DMS 273 (cell line): ENCODE data around the gene ERCC1.
"Not testable (repeated sequence)": the region's sequence is repeated elsewhere in the genome, so short reads cannot be mapped to it uniquely, and the experiment has no call there.

Experiments
- DNase-seq: peaks from one replicate; lab custom pipeline; 2025; ENCODE audit not compliant: unreplicated experiment; lab: John Stamatoyannopoulos, UW

The ERCC1 gene

GRCh38 chr19:45431008-45431407 lies 7.3 kb upstream of the ERCC1 start:
- not testable (repeated sequence) for DNase-seq

DNA sequence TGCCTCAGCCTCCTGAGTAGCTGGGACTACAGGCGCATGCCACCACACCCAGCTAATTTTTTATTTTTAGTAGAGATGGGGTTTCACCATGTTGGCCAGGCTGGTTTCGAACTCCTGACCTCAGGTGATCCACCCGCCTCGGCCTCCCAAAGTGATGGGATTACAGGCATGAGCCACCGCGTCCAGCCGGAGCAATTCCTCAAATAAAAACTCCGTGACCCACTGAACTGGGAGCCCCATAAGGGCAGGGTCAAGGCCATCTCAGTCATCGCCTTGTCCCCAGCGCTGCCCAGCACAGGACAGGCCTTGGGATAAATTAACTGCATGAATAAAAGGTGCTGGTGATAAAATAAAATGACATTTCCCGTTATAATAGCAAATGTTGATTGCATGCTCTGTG lies 6.2 kb upstream of the ERCC1 start:
- not testable (repeated sequence) for DNase-seq

GRCh38 chr19:45428384-45429231 lies 4.9 kb upstream of the ERCC1 start:
- peak; percentile 71 for DNase-seq

GRCh38 chr19:45424191-45425058 lies 708 bp upstream of the ERCC1 start:
- DNase-seq, result peak; percentile 73

DNA sequence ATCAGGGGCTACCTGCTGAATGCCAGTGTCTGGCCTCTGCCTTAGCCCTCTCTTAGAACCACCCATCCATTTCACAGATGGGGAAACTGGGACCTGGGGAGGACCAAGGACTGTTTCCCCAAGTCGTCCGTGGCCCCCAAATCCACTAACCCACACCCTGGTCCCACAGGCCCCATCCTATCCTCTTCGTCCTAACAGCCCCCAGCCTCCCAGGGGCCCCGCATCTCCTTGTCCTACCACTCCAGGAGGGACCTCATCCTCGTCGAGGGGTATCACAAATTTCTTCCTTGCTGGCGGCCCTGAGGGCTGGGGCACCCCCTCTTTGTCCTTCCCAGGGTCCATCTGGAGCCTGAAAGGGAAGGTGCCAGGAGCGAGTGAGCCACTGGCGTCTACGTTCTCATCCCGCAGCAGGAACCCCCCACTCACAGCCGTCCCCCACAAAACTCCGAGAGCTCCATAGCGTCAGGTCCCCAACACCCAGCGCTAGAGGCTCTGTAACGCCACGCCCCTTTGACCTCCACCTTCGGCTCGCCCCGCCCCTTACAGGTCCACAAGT lies 606 bp downstream of the ERCC1 start:
- DNase-seq, result no peak

DNA sequence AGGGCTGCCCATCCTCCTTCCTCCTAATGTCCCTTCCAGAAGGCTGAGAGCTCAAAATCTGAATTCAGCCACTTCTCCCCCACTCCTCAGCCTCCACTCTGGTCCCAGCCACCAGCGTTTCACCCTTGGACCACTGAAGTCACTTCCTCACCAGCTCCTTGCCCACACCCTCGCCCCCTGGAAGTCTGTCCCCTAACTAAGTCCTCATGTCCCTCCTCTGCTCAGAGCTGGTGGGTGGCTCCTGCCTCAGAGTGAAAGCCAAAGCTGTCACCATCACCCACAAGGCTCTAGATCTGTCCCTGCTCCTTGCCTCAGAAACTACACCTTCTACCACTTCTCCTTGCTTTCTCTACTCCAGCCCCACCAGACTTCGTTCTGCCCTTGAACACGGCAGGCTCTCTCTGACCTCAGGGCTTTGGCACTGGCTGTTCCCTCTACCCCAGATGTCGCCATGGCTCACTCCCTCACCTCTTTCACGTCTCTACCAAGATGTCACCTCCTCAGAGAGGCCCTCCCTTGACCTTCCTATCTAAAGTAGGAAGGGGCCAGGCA lies 1.7 kb downstream of the ERCC1 start:
- no peak for DNase-seq

GRCh38 chr19:45420871-45421270 lies 2.8 kb downstream of the ERCC1 start:
- no peak for DNase-seq

DNA sequence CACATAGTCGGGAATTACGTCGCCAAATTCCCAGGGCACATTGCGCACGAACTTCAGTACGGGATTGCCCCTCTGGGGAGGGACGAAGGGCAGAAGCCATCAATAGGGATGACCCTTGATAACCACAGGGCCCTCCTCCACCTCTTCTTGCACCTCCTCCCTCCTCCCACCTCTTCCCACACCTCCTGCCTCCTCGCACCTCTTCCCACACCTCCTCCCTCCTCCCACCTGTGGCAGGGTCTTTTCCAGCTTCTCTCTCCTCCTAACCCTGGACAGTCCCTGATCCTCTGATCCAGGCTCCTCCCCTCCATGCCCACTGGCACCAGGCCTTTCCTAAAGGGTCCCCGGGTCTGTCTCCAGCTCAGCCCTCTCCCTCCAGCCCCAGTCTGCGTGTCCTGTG lies 3.4 kb downstream of the ERCC1 start:
- DNase-seq, result no peak

GRCh38 chr19:45419895-45420294 lies 3.8 kb downstream of the ERCC1 start:
- DNase-seq, result no peak

DNA sequence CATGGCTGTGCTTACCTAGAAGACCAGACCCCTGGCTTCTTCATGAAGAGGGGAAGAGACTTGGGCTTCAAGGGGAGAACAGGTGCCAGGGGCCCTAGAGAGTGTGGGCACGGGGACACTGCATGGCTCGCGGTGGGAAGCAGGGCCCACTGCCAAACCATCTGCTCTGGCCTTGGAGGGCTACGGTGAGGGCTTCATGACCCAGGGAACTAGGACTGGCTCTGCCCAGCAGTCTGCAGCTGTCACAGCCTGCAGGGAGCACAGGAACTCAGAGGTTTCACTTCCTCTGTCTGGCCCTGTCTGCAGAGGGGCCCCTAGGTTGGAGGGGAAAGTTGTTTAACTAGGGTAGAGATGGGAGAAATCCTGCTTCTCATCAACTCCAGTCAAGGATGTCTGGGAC lies 4.3 kb downstream of the ERCC1 start:
- peak; percentile 76 for DNase-seq

- DNase-seq, result no peak
Measured at GRCh38 chr19:45418802-45419201, 4.9 kb downstream of the ERCC1 start.

DNA sequence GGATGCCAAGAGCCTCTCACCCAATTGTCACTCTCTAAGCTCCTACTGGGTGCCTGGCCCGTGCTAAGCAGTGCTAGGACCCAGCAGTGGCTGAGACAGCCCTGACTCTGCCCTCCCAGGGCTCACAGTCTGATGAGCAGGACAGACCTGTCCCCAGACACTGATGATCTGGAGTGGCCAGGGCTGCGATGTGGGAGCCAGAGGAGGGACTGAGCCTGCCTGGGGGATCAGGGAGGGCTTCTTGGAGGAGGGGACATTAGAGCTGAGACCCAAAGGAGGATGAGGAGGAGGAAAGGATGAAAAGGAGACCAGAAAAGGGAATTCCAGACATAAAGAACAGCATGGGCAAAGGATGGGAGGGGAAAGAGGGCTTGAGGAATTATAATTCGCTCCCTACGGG lies 6.6 kb downstream of the ERCC1 start:
- DNase-seq, result no peak

GRCh38 chr19:45414468-45414867 lies 9.2 kb downstream of the ERCC1 start:
- no peak for DNase-seq

DNA sequence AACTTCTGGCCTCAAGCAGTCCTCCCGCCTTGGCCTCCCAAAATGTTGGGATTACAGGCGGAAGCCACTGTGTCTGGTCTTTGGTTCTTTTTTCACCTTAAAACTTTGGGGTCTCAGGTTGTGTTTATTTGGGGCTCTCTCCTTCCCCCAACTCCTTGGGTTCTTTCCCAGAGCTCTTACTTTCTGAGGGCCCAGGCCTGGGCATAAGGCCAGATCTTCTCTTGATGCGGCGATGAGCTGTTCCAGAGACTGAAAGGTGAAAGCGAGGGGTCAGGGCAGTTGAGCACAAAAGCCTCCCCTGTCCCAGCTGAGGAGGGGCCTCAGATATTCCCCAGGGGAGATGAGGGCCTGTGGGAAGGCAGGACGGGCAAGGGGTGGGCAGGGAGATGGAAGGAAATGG lies 10.2 kb downstream of the ERCC1 start:
- DNase-seq, result no peak

DNA sequence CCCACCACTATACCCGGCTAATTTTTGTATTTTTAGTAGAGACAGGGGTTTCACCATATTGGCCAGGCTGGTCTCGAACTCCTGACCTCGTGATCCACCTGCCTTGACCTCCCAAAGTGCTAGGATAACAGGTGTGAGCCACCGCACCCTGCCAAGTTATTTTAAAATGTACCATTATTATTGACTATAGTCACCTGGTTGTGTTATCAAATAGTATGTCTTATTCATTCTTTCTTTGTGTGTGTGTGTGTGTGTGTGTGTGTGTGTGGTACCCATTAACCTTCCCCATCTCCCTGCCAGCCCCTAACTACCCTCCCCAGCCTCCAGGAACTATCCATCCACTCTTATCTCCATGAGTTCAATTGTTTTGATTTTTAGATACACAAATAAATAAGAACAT lies 13.4 kb downstream of the ERCC1 start:
- not testable (repeated sequence) for DNase-seq

- DNase-seq, result no peak
Measured at GRCh38 chr19:45409557-45409920, 14.2 kb downstream of the ERCC1 start.

DNA sequence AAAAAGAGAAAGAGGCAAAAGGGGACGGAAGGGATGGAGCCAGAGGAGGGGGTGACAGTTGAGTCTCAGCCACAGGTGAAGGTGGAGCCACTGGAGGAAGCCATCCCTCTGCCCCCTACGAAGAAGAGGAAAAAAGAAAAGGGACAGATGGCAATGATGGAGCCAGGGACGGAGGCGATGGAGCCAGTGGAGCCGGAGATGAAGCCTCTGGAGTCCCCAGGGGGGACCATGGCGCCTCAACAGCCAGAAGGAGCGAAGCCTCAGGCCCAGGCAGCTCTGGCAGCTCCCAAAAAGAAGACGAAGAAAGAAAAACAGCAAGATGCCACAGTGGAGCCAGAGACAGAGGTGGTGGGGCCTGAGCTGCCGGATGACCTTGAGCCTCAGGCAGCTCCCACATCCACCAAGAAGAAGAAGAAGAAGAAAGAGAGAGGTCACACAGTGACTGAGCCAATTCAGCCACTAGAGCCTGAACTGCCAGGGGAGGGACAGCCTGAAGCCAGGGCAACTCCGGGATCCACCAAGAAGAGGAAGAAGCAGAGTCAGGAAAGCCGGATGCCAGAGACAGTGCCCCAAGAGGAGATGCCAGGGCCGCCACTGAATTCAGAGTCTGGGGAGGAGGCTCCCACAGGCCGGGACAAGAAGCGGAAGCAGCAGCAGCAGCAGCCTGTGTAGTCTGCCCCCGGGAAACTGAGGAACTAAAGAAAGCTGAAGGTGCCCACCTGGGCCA lies 14.7 kb downstream of the ERCC1 start:
- DNase-seq, result no peak

DNA sequence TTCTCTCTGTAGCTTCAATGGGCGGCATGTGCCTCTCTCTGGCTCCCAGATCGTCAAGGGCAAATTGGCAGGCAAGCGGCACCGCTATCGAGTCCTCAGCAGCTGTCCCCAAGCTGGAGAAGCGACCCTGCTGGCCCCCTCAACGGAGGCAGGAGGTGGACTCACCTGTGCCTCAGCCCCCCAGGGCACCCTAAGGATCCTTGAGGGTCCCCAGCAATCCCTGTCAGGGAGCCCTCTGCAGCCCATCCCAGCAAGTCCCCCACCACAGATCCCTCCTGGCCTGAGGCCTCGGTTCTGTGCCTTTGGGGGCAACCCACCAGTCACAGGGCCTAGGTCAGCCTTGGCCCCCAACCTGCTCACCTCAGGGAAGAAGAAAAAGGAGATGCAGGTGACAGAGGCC lies 15.6 kb downstream of the ERCC1 start:
- no peak for DNase-seq

DNA sequence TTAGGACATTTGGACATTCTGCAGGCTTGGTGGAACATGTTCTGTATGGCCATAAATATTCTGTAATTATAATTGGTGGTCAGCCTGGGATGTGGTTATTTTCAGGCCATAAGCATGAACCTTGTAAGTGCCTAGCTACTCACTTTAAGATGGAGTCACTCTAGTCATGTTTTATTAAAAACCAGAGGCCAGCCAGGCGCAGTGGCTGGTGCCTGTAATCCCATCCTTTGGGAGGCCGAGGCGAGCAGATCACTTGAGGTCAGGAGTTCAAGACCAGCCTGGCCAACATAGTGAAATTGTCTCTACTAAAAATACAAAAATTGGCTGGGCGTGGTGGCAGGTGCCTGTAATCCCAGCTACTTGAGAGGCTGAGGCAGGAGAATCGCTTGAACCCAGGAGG lies 16.1 kb downstream of the ERCC1 start:
- not testable (repeated sequence) for DNase-seq

GRCh38 chr19:45407091-45407375 lies 16.7 kb downstream of the ERCC1 start:
- DNase-seq, result no peak
